ENCODE results near the gene ARMH3. TPM values are rescaled to one million over a fixed set of nuclear protein-coding genes. Genes with fewer than 3 reads are reported as not detected.
A peak's percentile ranks its signal among the peaks of the same experiment; 100 is the strongest.

The ARMH3 gene
- total and polyA plus RNA-seq, 4 donors: 14.7 to 23.7 (median 20.6) TPM

DNA sequence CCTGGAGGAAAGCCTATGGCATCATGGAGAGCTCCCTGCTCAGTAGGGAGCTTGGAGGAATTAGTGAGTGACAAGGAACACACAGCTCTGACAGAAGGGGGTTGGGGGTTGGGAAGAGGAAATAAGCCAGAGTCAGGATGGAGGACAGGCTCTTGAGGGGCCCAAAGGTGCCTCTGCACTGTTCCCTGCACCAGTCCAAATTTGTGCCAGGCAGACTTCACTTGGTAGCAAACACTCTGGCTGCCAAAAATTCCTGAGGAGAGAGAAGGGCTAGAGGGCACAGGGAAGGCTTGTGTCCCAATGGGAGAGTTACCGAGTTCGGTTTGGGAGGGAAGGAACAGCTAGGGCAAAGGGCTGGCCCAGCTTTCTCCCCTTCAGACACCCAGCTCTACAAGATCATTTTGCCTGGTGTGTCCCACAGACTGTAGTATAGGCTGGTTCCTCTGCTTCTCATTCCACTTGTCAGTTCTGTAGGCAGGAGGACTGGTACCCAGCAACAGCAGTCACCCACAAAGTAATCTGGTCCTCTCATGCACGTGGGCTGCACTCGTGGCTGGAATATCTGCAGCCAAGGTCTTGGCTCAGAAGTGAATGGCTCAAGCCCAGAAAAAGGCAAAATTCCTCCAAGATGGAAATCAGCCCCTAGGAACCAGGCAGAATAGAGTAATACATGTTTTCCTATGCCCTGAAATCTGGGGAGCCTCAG is 204.4 kb downstream of the ARMH3 start:
- no peak overlapping the region for H3K27ac ChIP-seq (ENCODE audit: low read depth in 1 of 2, low read length in 1 of 2)
- H3K4me1 ChIP-seq (ENCODE audit: control insufficient read depth in 5 of 5, insufficient read depth in 5 of 5, low read length in 5 of 5): peaks cover 0 to 13% (median 8%) of the 10 kb centered on the region in 5 donors

DNA sequence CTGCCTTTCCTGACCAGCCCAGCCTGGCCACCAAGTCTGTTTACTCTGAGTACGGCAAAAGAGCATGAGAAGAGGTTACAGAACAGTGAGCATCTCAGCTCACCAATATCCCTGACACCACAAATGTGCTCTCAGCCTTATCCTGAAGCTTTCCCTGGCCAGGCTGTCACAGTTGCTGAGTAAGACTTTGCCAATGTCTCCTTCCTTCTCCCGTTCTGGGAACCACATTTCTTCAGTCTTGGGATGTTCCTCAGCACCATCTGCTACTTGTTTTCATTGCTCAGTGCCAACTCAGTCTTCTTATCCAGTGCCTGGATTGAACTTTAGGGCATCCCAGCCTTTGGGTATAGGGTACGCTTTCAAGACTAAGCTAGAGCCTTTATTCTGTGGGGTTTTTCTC is 205.2 kb downstream of the ARMH3 start:
- WGBS, 2 donors: 85 to 87% methylated on average over 3 of the region's 3 CpGs
- H3K36me3 ChIP-seq (ENCODE audit: control insufficient read depth in 4 of 4, insufficient read depth in 4 of 4, low read length in 4 of 4): peaks cover 0 to 12% (median 2%) of the 10 kb centered on the region in 4 donors
- peaks cover 0 to 2% (median 0%) of the 10 kb centered on the region in 4 donors for H3K9me3 ChIP-seq (ENCODE audit: control insufficient read depth in 4 of 4, insufficient read depth in 3 of 4, low read length in 3 of 4)
- H3K4me3 ChIP-seq: no peak overlapping the region
- no peak overlapping the region for H3K27ac ChIP-seq (ENCODE audit: low read depth in 1 of 2, low read length in 1 of 2)
- DNase-seq (no peak), ATAC-seq (ENCODE audit: insufficient read depth, low FRiP score) (no peak)
- no peak for TF ChIP-seq CTCF (IDR thresholded peaks at IDR 0.05; ENCODE audit: control extremely low read depth, extremely low read depth)
- peaks cover 0 to 13% (median 5%) of the 10 kb centered on the region in 5 donors for H3K4me1 ChIP-seq (ENCODE audit: control insufficient read depth in 5 of 5, insufficient read depth in 5 of 5, low read length in 5 of 5)
- no peak overlapping the region for H3K9ac ChIP-seq (ENCODE audit: insufficient read depth in 1 of 2, low read length in 2 of 2)
- H3K27me3 ChIP-seq (ENCODE audit: control insufficient read depth in 3 of 3, insufficient read depth in 3 of 3, low read length in 2 of 3): no peaks in the 10 kb centered on the region

More for the DNA sequence above, 204.4 kb downstream of the ARMH3 start:
- Histone ChIP-seq H3K4me3 (no peak overlapping the region), H3K9me3 (ENCODE audit: control insufficient read depth in 4 of 4, insufficient read depth in 3 of 4, low read length in 3 of 4) (peaks cover 0 to 2% (median 0%) of the 10 kb centered on the region in 4 donors), H3K9ac (ENCODE audit: insufficient read depth in 1 of 2, low read length in 2 of 2) (no peak overlapping the region), H3K36me3 (ENCODE audit: control insufficient read depth in 4 of 4, insufficient read depth in 4 of 4, low read length in 4 of 4) (peaks cover 0 to 12% (median 2%) of the 10 kb centered on the region in 4 donors), H3K27me3 (ENCODE audit: control insufficient read depth in 3 of 3, insufficient read depth in 3 of 3, low read length in 2 of 3) (no peaks in the 10 kb centered on the region)
- ATAC-seq (ENCODE audit: insufficient read depth, low FRiP score) (no peak), DNase-seq (no peak)
- 85 to 95% methylated on average over 4 of the region's 4 CpGs for WGBS, 2 donors
- no peak for TF ChIP-seq CTCF (IDR thresholded peaks at IDR 0.05; ENCODE audit: control extremely low read depth, extremely low read depth)

GRCh38 chr10:101848894-101849351 is 207.1 kb downstream of the ARMH3 start:
- H3K9me3 ChIP-seq (ENCODE audit: control insufficient read depth in 4 of 4, insufficient read depth in 3 of 4, low read length in 3 of 4): peaks cover 0 to 2% (median 0%) of the 10 kb centered on the region in 4 donors
- H3K4me3 ChIP-seq: no peak overlapping the region
- no peak overlapping the region for H3K9ac ChIP-seq (ENCODE audit: insufficient read depth in 1 of 2, low read length in 2 of 2)
- TF ChIP-seq CTCF (IDR thresholded peaks at IDR 0.05; ENCODE audit: control extremely low read depth, extremely low read depth): no peak
- WGBS, 2 donors: 11 to 32% methylated on average over 3 of the region's 3 CpGs
- peak overlapping the region in 1 of 2 donors; percentile 75 for H3K27ac ChIP-seq (ENCODE audit: low read depth in 1 of 2, low read length in 1 of 2)
- no peaks in the 10 kb centered on the region for H3K27me3 ChIP-seq (ENCODE audit: control insufficient read depth in 3 of 3, insufficient read depth in 3 of 3, low read length in 2 of 3)
- no peak for ATAC-seq (ENCODE audit: insufficient read depth, low FRiP score)
- DNase-seq: no peak
- H3K4me1 ChIP-seq (ENCODE audit: control insufficient read depth in 5 of 5, insufficient read depth in 5 of 5, low read length in 5 of 5): peaks cover 0 to 13% (median 5%) of the 10 kb centered on the region in 5 donors
- peaks cover 0 to 15% (median 2%) of the 10 kb centered on the region in 4 donors for H3K36me3 ChIP-seq (ENCODE audit: control insufficient read depth in 4 of 4, insufficient read depth in 4 of 4, low read length in 4 of 4)

Measured in lung (tissue), 12 donors.